IMR-90 (cell line): ENCODE results near the gene CRLF1. TPM values are rescaled to one million over a fixed set of nuclear protein-coding genes. Genes with fewer than 3 reads are reported as not detected.

ENCODE experiments used
- ATAC-seq: fragments of 200-7000 bp; cut with Tn5 transposase; 2 replicates; pipeline ENCODE4 v1.9.1; 2020; ENCODE audit warnings: low read depth, mild to moderate bottlenecking, moderate library complexity
- BruUV-seq: library from RNA; stranded (reverse); fragments of 400-500 nt; replicated peaks from 2 replicates; lab custom pipeline; 2021; lab: Mats Ljungman, UMichigan
- CTCF ChIA-PET: fragments of 300-600 bp; formaldehyde crosslinking; extraction: SDS; loops from one replicate; lab custom pipeline; 2021; ENCODE audit warnings: antibody characterized with exemption; lab: Yijun Ruan, JAX
- POLR2A ChIA-PET: fragments of 300-600 bp; sonication (Branson Sonifier 250); formaldehyde crosslinking; loops from one replicate; lab custom pipeline; 2022; ENCODE audit warnings: antibody characterized with exemption; ENCODE audit not compliant: unreplicated experiment; lab: Charles Lee
- DNase-seq: peaks from one replicate; pipeline ENCODE4 v3.0.0; 2013
- H2AFZ ChIP-seq: replicated peaks from 2 replicates; pipeline ENCODE3; 2013; ENCODE audit warnings: low read length, mild to moderate bottlenecking; ENCODE audit not compliant: poor library complexity
- H2AK5ac ChIP-seq: 2 replicates; pipeline ENCODE4 v1.6.1; 2013; ENCODE audit warnings: low read depth, low read length, inconsistent platforms
- H2AK9ac ChIP-seq: replicated peaks from 2 replicates; pipeline ENCODE3; 2013; ENCODE audit warnings: mild to moderate bottlenecking, low read depth, low read length, moderate library complexity; ENCODE audit not compliant: poor library complexity
- H2BK120ac ChIP-seq: 2 replicates; pipeline ENCODE4 v1.6.1; 2013; ENCODE audit warnings: low read depth, low read length, inconsistent platforms
- H2BK15ac ChIP-seq: 3 replicates; pipeline ENCODE4 v1.6.1; 2013; ENCODE audit warnings: low read depth, low read length, inconsistent platforms
- H2BK20ac ChIP-seq: 2 replicates; pipeline ENCODE4 v1.6.1; 2013; ENCODE audit warnings: low read depth, mild to moderate bottlenecking, inconsistent platforms, low read length, moderate library complexity
- H2BK5ac ChIP-seq: 2 replicates; pipeline ENCODE4 v1.6.1; 2013; ENCODE audit warnings: mild to moderate bottlenecking, low read depth, low read length, inconsistent platforms; ENCODE audit not compliant: poor library complexity, severe bottlenecking
- H3K14ac ChIP-seq: replicated peaks from 2 replicates; pipeline ENCODE4 v1.6.1; 2013; ENCODE audit warnings: low read depth, low read length, inconsistent platforms
- H3K18ac ChIP-seq: 2 replicates; pipeline ENCODE4 v1.6.1; 2013; ENCODE audit warnings: low read depth, low read length, control low read depth
- H3K23ac ChIP-seq: 2 replicates; pipeline ENCODE4 v1.6.1; 2013; ENCODE audit warnings: low read depth, low read length, inconsistent platforms
- H3K27ac ChIP-seq: 2 replicates; pipeline ENCODE4 v1.5.1; 2013; ENCODE audit warnings: mild to moderate bottlenecking, control low read depth, low read length; ENCODE audit not compliant: insufficient read depth
- H3K27me3 ChIP-seq: 2 replicates; pipeline ENCODE4 v1.6.1; 2013; ENCODE audit warnings: low read length; ENCODE audit not compliant: control insufficient read depth, insufficient read depth
- H3K36me3 ChIP-seq: 2 replicates; pipeline ENCODE4 v1.6.1; 2013; ENCODE audit warnings: low read length, mixed read lengths; ENCODE audit not compliant: control insufficient read depth, insufficient read depth
- H3K4ac ChIP-seq: 2 replicates; pipeline ENCODE4 v1.6.1; 2013; ENCODE audit warnings: low read depth, low read length, inconsistent platforms
- H3K4me1 ChIP-seq: 2 replicates; pipeline ENCODE4 v1.6.1; 2013; ENCODE audit warnings: low read length, mixed read lengths; ENCODE audit not compliant: control insufficient read depth, insufficient read depth
- H3K4me2 ChIP-seq: 2 replicates; pipeline ENCODE4 v1.6.1; 2013; ENCODE audit warnings: low read depth, mild to moderate bottlenecking, control low read depth, low read length, moderate library complexity
- H3K4me3 ChIP-seq: 2 replicates; pipeline ENCODE4 v1.5.1; 2013; ENCODE audit warnings: low read depth, mild to moderate bottlenecking, control low read depth, low read length, moderate library complexity; ENCODE audit not compliant: insufficient read depth
- H3K56ac ChIP-seq: 2 replicates; pipeline ENCODE4 v1.6.1; 2013; ENCODE audit warnings: low read length, inconsistent platforms; ENCODE audit not compliant: insufficient read depth; ENCODE audit errors: extremely low read depth
- H3K79me1 ChIP-seq, 2 experiments: 2 replicates each; pipeline ENCODE4 v1.6.1; 2013; ENCODE audit warnings: low read length in 2 of 2, inconsistent platforms in 1 of 2, low read depth in 1 of 2
- H3K9ac ChIP-seq: 2 replicates; pipeline ENCODE4 v1.6.1; 2013; ENCODE audit warnings: low read depth, low read length, control low read depth
- H3K9me1 ChIP-seq: 2 replicates; pipeline ENCODE4 v1.6.1; 2013; ENCODE audit warnings: low read length, inconsistent platforms; ENCODE audit not compliant: insufficient read depth
- H3K9me3 ChIP-seq: 2 replicates; pipeline ENCODE4 v1.6.1; 2013; ENCODE audit warnings: low read length; ENCODE audit not compliant: control insufficient read depth, insufficient read depth
- H4K20me1 ChIP-seq: 2 replicates; pipeline ENCODE4 v1.6.1; 2013; ENCODE audit warnings: low read length, inconsistent platforms; ENCODE audit not compliant: insufficient read depth
- H4K5ac ChIP-seq: 2 replicates; pipeline ENCODE4 v1.6.1; 2013; ENCODE audit warnings: mild to moderate bottlenecking, low read depth, low read length, control low read depth
- H4K8ac ChIP-seq, 2 experiments: 2 replicates each; pipeline ENCODE4 v1.6.1; 2013; ENCODE audit warnings: low read depth in 2 of 2, low read length in 2 of 2, control low read depth in 1 of 2, inconsistent platforms in 1 of 2
- H4K91ac ChIP-seq: 2 replicates; pipeline ENCODE4 v1.6.1; 2013; ENCODE audit warnings: low read depth, low read length, inconsistent platforms; ENCODE audit not compliant: insufficient read depth
- FOS ChIP-seq: fragments of 150-350 bp; IDR thresholded peaks from 2 replicates; pipeline ENCODE4 v1.6.1; 2016; ENCODE audit warnings: low read depth, low read length
- POLR2A ChIP-seq: IDR thresholded peaks from 2 replicates; pipeline ENCODE4 v1.6.1; 2012; ENCODE audit warnings: mild to moderate bottlenecking, low read depth, low read length
- RCOR1 ChIP-seq: IDR thresholded peaks from 2 replicates; pipeline ENCODE4 v1.6.1; 2012; ENCODE audit warnings: mild to moderate bottlenecking, low read length, improper control_type of control experiment; ENCODE audit not compliant: insufficient replicate concordance
- SMC3 ChIP-seq: fragments of 150-350 bp; IDR thresholded peaks from 2 replicates; pipeline ENCODE4 v1.6.1; 2016; ENCODE audit warnings: low read depth, mild to moderate bottlenecking, antibody characterized with exemption, low read length, moderate library complexity
- WGBS, 2 experiments: methylation state at CpG; one replicate each; pipeline versions ENCODE4 v1.1.5 to v1.1.7; 2013; ENCODE audit warnings: missing lambda C conversion rate in 2 of 2; ENCODE audit not compliant: insufficient read length in 1 of 2; ENCODE audit errors: extremely low coverage in 2 of 2; 5-methylcytosine and 5-hydroxymethylcytosine counted together
- dilution Hi-C: fragments of 300-500 bp; cut with HindIII; formaldehyde crosslinking; loops from one replicate; pipeline ENCODE4 v1.14.3; 2018; ENCODE audit warnings: low sequenced_read_pairs; ENCODE audit not compliant: unreplicated experiment
- in situ Hi-C: fragments of 300-500 bp; cut with MboI; formaldehyde crosslinking; loops from 3 replicates; pipeline ENCODE4 v1.14.3; 2019; ENCODE audit warnings: low sequenced_read_pairs, inconsistent platforms, mixed read lengths
- intact Hi-C: fragments of 100-400 bp; cut with micrococcal nuclease; formaldehyde crosslinking; loops from 2 replicates; pipeline ENCODE4 v1.10.0; 2022
- polyA plus RNA-seq, 3 experiments: library from polyadenylated mRNA; depleted of rRNA; stranded (reverse); fragments of >200 nt; gene quantifications; 2 replicates each; pipeline ENCODE4 v1.2.3, GENCODE V29; 2012; ENCODE audit warnings: low replicate concordance in 1 of 3
- total RNA-seq: library from RNA; depleted of rRNA; stranded (reverse); fragments of >200 nt; gene quantifications from 2 replicates; pipeline ENCODE4 v1.2.3, GENCODE V29; 2012
- TF ChIP-seq, protein P1 (sequence below): fragments of 150-350 bp; IDR thresholded peaks from 2 replicates; pipeline ENCODE4 v1.6.1; 2017; ENCODE audit warnings: mild to moderate bottlenecking, antibody characterized with exemption, low read length, low read depth

Gene CRLF1
- total and polyA plus RNA-seq, 2 of the 4 experiments (the other 2 are of a cell fraction) = 0.18 to 3.1 TPM

DNA sequence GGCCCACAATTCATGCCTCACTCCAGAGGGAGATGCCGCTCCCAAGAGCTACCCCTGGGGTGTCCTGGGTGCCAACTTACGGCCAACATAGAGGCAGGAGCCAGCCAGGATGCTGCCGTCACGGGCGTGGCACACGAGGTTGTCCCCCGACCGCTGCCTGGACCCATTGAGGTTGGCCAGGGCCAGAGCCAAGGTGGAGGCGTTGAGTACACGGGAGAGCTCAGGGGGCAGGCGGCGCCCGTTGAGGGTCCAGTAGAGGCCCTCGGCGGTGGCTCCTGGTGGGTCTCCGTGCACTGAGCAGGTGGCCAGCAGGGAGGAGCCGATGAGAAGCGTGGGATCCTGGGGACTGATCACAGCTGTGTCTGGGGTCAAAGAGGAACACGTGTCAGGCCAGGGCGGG is 7.1 kb downstream of the CRLF1 start:
- Histone ChIP-seq H3K4ac (no peak overlapping the region), H4K8ac (no peak overlapping the region), H3K36me3 (no peaks in the 10 kb centered on the region), H3K9me1 (no peaks in the 10 kb centered on the region), H3K23ac (no peak overlapping the region), H3K9me3 (no peaks in the 10 kb centered on the region), H3K9ac (no peak overlapping the region), H2AK9ac (no peak overlapping the region), H2BK15ac (no peak overlapping the region), H4K5ac (no peak overlapping the region), H3K4me1 (peaks cover 2% of the 10 kb centered on the region; the same call in 1 of the 2 replicates), H3K4me3 (no peak overlapping the region), H4K91ac (no peak overlapping the region), H2BK5ac (no peak overlapping the region), H3K56ac (no peak overlapping the region), H2AK5ac (no peak overlapping the region), H4K20me1 (peaks cover 8% of the 10 kb centered on the region), H3K14ac (no peak overlapping the region), H2BK120ac (no peak overlapping the region), H3K79me1 (no peaks in the 10 kb centered on the region), H2AFZ (no peak overlapping the region), H3K27ac (no peak overlapping the region), H3K4me2 (no peak overlapping the region), H2BK20ac (no peak overlapping the region), H3K27me3 (peaks cover 16% of the 10 kb centered on the region), H3K18ac (no peak overlapping the region)
- dilution Hi-C loops (no loop called here), in situ Hi-C loops (no loop called here), intact Hi-C loops (no loop called here)
- 88% methylated on average over 6 of the region's 20 CpGs; no CpG with 5 or more reads in 1 of the 2 experiments for WGBS, 2 experiments
- BruUV-seq = no TSS peak
- DNase-seq (no peak), ATAC-seq (no peak)
- TF ChIP-seq RCOR1 = no peak
- TF ChIP-seq, protein P1, sequence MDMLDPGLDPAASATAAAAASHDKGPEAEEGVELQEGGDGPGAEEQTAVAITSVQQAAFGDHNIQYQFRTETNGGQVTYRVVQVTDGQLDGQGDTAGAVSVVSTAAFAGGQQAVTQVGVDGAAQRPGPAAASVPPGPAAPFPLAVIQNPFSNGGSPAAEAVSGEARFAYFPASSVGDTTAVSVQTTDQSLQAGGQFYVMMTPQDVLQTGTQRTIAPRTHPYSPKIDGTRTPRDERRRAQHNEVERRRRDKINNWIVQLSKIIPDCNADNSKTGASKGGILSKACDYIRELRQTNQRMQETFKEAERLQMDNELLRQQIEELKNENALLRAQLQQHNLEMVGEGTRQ = no peak
- no peak for TF ChIP-seq SMC3
- TF ChIP-seq POLR2A = no peak
- no peak for TF ChIP-seq FOS
- ChIA-PET CTCF (no interaction called here), POLR2A (no interaction called here)
